Cardiac muscle cell (in vitro differentiated cells and primary cell): ENCODE data around the gene NUDT8. TPM values are rescaled to one million over a fixed set of nuclear protein-coding genes. Genes with fewer than 3 reads are reported as not detected.
A peak's percentile ranks its signal among the peaks of the same experiment; 100 is the strongest.
"Not testable (repeated sequence)": the region's sequence is repeated elsewhere in the genome, so short reads cannot be mapped to it uniquely, and the experiment has no call there.

Source experiments
- DNase-seq, 2 donors: peaks; one replicate each; pipeline versions ENCODE4 v3.0.0 to v3.0.0-alpha.2; 2010 to 2017; ENCODE audit warnings: low read depth in 1 of 2, low spot score in 1 of 2
- H3K27ac ChIP-seq: fragments of 200-600 bp; sonication (generic); 2 replicates; pipeline ENCODE4 v1.5.1; 2016
- H3K27me3 ChIP-seq: fragments of 200-600 bp; sonication (generic); 2 replicates; pipeline ENCODE4 v1.6.0; 2016; ENCODE audit warnings: control low read depth
- H3K36me3 ChIP-seq: fragments of 200-600 bp; sonication (generic); 2 replicates; pipeline ENCODE4 v1.5.1; 2016; ENCODE audit warnings: control low read depth
- H3K4me1 ChIP-seq: fragments of 200-600 bp; sonication (generic); 2 replicates; pipeline ENCODE4 v1.8.1; 2017; ENCODE audit warnings: low read depth, mild to moderate bottlenecking, mixed run types
- H3K4me3 ChIP-seq: fragments of 200-600 bp; sonication (generic); 2 replicates; pipeline ENCODE4 v1.5.1; 2016; ENCODE audit warnings: mild to moderate bottlenecking
- H3K9me3 ChIP-seq: fragments of 200-600 bp; sonication (generic); 2 replicates; pipeline ENCODE4 v1.5.1; 2017; ENCODE audit warnings: low read depth, mild to moderate bottlenecking, control low read depth
- polyA plus RNA-seq: library from polyadenylated mRNA; unstranded; fragments of >200 nt; fragmentation: Nextera tagmentation; extraction: Ambion mirVana; gene quantifications from 2 replicates; pipeline ENCODE4 v1.2.1, GENCODE V29; 2016
- total RNA-seq: library from RNA; depleted of rRNA; stranded (reverse); fragments of >200 nt; gene quantifications from 2 replicates; pipeline ENCODE4 v1.2.3, GENCODE V29; 2016
- TF ChIP-seq, protein P1 (sequence below): IDR thresholded peaks from 2 replicates; pipeline ENCODE4 v1.5.1; 2012; ENCODE audit warnings: low read depth, mild to moderate bottlenecking, low read length

The NUDT8 gene
- total and polyA plus RNA-seq, 2 experiments from 2014 or later: 6.9 to 17.3 TPM

DNA sequence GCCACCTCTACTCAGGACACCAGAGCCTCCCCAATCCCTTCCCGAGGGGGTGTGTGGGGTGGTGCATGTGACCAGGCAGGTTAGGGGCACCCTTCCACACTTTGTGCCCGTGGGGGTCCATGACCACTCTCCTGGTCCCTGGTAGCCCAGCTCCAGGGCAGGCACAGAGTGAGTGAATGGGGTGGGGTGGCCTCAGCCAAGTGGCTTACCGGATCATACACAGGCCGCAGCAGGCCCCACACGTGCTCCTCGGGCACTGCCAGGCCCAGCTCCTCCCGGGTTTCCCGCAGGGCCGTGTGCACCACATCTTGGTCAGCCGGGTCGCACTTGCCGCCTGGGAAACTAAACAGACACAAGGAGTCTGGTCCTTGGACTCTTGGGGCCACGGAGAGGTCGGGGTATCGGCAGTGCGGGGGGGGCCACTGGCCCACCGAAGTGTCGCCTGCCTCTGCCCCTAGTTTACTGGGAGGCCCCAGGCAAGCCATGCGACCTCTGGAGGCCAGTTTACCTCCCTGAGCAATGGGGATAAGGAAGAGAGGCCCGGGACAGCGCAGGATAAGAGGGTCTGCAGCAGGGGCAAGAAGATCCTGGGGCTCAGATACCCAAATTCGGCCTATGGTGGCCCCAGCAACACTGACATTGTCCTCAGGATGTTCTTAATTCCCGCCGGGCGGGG is 889 bp downstream of the NUDT8 start:
- peak overlapping the region; percentile 74 for H3K27ac ChIP-seq

DNA sequence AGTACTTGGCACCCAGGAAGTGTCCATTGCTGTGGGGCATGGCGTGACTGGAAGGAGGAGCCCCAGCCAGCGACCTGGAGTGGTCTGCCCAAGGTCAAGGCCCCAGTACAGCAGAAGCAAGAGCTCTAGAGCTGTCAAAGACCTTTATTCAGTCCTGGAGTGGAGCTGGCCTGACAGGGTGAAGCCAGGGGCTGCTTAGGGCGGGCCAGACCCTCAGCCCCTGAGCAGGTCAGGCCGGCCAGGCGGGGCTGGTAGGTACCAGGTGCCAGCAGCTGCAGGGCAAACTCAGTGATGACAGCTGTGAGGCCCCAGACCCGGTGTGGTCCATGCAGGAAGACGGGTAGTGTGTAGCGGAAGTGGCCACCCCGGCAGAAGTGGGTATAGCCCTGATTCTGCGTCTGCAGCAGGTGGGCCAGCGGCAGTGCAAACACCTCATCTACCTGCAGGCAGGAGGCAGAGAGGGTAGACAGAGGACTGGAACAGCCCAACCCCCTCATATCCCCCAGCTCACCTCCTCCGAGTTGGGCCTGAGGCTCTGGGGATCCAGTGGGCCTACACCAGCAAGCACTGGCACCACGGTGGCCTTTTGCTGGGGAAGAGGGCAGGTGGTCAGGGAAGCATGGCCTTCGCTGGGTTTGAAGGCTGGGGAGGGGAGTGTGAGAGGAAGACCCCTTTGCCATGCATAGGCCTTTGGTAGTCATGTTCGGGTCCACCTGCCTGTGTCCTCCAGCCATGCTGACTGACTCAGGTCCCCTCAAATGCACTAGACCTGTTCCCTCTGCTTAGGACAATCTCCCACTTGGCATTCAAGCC is 1.7 kb downstream of the NUDT8 start:
- H3K36me3 ChIP-seq: peaks cover 6% of the 10 kb centered on the region
- no peaks in the 10 kb centered on the region for H3K27me3 ChIP-seq
- H3K27ac ChIP-seq: peak overlapping the region; percentile 74
- no peaks in the 10 kb centered on the region for H3K9me3 ChIP-seq
- no peak for DNase-seq
- TF ChIP-seq, protein P1, sequence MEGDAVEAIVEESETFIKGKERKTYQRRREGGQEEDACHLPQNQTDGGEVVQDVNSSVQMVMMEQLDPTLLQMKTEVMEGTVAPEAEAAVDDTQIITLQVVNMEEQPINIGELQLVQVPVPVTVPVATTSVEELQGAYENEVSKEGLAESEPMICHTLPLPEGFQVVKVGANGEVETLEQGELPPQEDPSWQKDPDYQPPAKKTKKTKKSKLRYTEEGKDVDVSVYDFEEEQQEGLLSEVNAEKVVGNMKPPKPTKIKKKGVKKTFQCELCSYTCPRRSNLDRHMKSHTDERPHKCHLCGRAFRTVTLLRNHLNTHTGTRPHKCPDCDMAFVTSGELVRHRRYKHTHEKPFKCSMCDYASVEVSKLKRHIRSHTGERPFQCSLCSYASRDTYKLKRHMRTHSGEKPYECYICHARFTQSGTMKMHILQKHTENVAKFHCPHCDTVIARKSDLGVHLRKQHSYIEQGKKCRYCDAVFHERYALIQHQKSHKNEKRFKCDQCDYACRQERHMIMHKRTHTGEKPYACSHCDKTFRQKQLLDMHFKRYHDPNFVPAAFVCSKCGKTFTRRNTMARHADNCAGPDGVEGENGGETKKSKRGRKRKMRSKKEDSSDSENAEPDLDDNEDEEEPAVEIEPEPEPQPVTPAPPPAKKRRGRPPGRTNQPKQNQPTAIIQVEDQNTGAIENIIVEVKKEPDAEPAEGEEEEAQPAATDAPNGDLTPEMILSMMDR: no peak
- no peak overlapping the region for H3K4me3 ChIP-seq
- peaks cover 14% of the 10 kb centered on the region for H3K4me1 ChIP-seq

More for the DNA sequence above, 889 bp downstream of the NUDT8 start:
- peaks cover 14% of the 10 kb centered on the region for H3K4me1 ChIP-seq
- no peaks in the 10 kb centered on the region for H3K9me3 ChIP-seq
- H3K36me3 ChIP-seq: peaks cover 6% of the 10 kb centered on the region
- TF ChIP-seq, protein P1: no peak
- peak overlapping the region; percentile 42 for H3K4me3 ChIP-seq
- no peak for DNase-seq
- no peaks in the 10 kb centered on the region for H3K27me3 ChIP-seq

DNA sequence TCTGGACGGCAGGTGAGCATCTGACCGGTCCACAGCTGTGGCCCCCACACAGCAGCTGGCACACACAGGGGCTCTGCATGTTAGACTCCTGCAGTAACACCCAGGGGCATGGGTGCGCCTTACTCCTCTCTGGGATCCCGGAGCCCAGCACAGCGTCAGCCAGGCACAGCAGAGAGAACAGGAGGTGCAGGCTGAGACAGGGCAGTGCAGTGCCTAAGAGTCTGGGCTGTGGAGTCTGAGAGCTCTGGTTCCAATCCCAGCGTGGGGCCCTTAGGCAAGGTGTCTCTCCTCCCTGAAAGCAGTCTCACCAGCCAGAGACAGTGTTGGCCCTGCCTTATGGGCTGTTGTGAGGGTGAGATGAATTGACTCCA is 2.3 kb downstream of the NUDT8 start:
- Histone ChIP-seq H3K27ac (peak overlapping the region; percentile 74), H3K9me3 (no peaks in the 10 kb centered on the region), H3K36me3 (peaks cover 6% of the 10 kb centered on the region), H3K4me1 (peaks cover 14% of the 10 kb centered on the region), H3K4me3 (no peak overlapping the region), H3K27me3 (no peaks in the 10 kb centered on the region)
- TF ChIP-seq, protein P1: no peak
- no peak for DNase-seq

DNA sequence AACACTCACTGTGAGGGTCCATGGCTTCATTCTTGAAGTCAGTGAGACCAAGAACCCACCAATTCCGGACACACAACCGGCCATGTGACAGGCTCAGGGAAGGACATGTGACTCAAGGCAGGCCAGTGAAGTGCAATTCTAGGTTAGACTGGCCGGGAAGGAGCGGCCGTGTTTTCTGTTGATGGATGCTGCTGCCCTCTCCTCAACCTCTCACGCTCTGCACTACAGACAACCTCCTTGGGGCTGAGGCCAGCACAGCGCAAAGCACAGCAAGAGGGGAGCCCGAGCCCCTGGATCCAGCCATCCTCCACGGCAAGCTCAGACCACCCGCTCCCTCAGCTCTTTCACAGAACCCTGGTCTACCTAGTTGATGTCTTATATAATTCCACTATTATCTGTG is 2.8 kb downstream of the NUDT8 start:
- H3K36me3 ChIP-seq: peaks cover 6% of the 10 kb centered on the region
- peaks cover 14% of the 10 kb centered on the region for H3K4me1 ChIP-seq
- peak overlapping the region; percentile 74 for H3K27ac ChIP-seq
- DNase-seq: no peak
- H3K27me3 ChIP-seq: no peaks in the 10 kb centered on the region
- TF ChIP-seq, protein P1: no peak
- H3K4me3 ChIP-seq: no peak overlapping the region
- no peaks in the 10 kb centered on the region for H3K9me3 ChIP-seq

DNA sequence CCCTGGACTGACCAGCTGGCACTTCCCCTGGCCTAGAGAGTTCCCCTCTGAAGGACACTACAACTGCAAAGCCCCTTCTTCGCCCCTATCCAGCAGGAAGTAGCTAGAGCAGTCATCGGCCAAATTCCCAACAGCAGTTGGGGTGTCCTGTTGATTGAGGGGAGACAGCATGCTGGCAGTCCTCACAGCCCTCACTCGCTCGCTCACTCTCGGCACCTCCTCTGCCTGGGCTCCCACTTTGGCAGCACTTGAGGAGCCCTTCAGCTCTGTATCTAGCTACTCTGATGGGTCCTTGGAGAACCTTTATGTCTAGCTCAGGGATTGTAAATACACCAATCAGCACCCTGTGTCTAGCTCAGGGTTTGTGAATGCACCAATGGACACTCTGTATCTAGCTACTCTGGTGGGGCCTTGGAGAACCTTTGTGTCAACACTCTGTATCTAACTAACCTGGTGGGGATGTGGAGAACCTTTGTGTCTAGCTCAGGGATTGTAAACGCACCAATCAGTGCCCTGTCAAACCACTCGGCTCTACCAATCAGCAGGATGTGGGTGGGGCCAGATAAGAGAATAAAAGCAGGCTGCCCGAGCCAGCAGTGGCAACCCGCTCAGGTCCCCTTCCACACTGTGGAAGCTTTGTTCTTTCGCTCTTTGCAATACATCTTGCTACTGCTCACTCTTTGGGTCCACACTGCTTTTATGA is 3.5 kb downstream of the NUDT8 start:
- H3K27ac ChIP-seq, H3K4me3 ChIP-seq, DNase-seq: not testable (repeated sequence)

DNA sequence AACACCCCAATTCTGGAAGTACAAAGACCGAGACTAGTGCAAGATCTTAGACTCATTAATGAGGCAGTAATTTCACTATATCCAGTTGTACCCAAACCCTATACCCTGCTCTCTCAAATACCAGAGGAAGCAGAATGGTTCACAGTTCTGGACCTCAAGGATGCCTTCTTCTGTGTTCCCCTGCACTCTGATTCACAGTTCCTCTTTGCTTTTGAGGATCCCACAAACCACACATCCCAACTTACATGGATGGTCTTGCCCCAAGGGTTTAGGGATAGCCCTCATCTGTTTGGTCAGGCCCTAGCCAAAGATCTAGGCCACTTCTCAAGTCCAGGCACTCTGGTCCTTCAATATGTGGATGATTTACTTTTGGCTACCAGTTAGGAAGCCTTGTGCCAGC is 5.9 kb downstream of the NUDT8 start:
- not testable (repeated sequence) for H3K27me3 ChIP-seq, DNase-seq, H3K4me3 ChIP-seq, H3K36me3 ChIP-seq, H3K27ac ChIP-seq, H3K4me1 ChIP-seq, H3K9me3 ChIP-seq

More for the DNA sequence above, 3.5 kb downstream of the NUDT8 start:
- peaks cover 14% of the 10 kb centered on the region for H3K4me1 ChIP-seq
- H3K36me3 ChIP-seq, H3K9me3 ChIP-seq, H3K27me3 ChIP-seq: not testable (repeated sequence)

DNA sequence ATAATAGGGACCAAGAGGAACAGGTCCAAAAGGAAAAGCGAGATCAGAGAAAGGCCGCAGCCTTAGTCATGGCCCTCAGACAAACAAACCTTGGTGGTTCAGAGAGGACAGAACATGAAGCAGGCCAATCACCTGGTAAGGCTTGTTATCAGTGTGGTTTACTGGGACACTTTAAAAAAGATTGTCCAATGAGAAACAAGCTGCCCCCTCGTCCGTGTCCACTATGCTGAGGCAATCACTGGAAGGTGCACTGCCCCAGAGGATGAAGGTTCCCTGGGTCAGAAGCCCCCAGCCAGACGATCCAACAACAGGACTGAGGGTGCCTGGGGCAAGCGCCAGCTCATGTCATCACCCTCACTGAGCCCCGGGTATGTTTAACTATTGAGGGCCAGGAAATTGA is 6.8 kb downstream of the NUDT8 start:
- H3K27ac ChIP-seq, H3K27me3 ChIP-seq, H3K4me3 ChIP-seq, DNase-seq, H3K9me3 ChIP-seq, H3K4me1 ChIP-seq, H3K36me3 ChIP-seq: not testable (repeated sequence)

DNA sequence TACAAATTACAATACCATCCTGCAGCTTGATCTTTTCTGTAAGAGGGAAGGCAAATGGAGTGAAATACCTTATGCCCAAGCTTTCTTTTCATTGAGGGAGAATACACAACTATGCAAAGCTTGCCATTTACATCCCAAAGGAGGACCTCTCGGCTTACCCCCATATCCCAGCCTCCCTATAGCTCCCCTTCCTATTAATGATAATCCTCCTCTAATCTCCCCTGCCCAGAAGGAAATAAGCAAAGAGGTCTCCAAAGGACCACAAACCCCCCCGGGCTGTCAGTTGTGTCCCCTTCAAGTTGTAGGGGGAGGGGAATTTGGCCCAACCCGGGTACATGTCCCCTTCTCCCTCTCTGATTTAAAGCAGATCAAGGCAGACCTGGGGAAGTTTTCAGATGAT is 7.8 kb downstream of the NUDT8 start:
- not testable (repeated sequence) for H3K27ac ChIP-seq, H3K4me1 ChIP-seq, H3K9me3 ChIP-seq, DNase-seq, H3K36me3 ChIP-seq, H3K27me3 ChIP-seq
- peak overlapping the region; percentile 63 for H3K4me3 ChIP-seq

DNA sequence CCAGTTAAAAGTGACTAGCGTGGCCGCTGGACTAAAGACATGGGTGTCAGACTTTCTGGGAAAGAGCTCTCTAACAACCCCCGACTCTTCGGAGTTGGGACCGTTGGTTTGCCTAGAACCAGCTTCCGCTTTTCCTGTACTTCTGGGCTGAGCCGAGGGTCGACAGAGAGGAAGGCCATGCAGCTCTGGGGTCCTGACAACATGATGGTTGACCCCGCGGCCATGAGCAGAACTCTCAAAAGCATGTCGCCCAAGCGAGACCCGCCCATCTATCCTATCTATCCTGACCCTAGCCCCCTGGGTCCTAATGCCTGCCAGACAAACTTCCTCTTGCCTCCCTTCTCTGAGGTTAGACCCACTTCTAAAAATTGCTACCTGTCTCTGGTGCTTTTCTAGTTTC is 9.1 kb downstream of the NUDT8 start:
- peak overlapping the region; percentile 83 for H3K27ac ChIP-seq
- peak overlapping the region; percentile 63 for H3K4me3 ChIP-seq
- not testable (repeated sequence) for H3K9me3 ChIP-seq, H3K36me3 ChIP-seq, H3K27me3 ChIP-seq
- H3K4me1 ChIP-seq: peaks cover 19% of the 10 kb centered on the region
- peak in 1 of 2 donors; percentile 76 for DNase-seq
